AG09319 (cell line): ENCODE data around the gene ARSK.

Source experiments
- DNase-seq: peaks from one replicate; pipeline ENCODE4 v3.0.0-alpha.2; 2010; ENCODE audit warnings: low read depth; ENCODE audit errors: extremely low read depth
- TF ChIP-seq, protein P1 (sequence below): IDR thresholded peaks from 2 replicates; pipeline ENCODE4 v1.5.1; 2011; ENCODE audit warnings: low read depth, mild to moderate bottlenecking, inconsistent platforms, low read length, moderate library complexity

ARSK gene

DNA sequence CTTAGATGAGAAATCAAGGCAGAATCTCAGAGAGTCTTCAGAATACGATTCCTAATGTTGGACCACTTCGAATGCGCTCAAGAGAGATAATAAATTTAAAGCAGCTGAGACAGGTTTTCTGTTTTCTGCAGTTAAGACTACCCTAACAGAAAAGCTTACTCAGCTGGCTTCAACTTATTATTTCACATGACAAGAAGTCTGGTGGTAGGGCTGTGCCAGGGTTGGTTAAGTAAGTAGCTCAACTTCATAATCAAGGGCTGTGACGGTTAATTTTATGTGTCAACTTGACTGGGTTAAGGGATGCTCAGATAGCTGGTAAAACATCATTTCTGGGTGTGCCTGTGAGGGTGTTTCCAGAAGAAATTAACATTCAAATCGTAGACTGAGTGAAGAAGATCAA, 68.8 kb downstream of the ARSK start:
- no peak for DNase-seq
- TF ChIP-seq, protein P1, sequence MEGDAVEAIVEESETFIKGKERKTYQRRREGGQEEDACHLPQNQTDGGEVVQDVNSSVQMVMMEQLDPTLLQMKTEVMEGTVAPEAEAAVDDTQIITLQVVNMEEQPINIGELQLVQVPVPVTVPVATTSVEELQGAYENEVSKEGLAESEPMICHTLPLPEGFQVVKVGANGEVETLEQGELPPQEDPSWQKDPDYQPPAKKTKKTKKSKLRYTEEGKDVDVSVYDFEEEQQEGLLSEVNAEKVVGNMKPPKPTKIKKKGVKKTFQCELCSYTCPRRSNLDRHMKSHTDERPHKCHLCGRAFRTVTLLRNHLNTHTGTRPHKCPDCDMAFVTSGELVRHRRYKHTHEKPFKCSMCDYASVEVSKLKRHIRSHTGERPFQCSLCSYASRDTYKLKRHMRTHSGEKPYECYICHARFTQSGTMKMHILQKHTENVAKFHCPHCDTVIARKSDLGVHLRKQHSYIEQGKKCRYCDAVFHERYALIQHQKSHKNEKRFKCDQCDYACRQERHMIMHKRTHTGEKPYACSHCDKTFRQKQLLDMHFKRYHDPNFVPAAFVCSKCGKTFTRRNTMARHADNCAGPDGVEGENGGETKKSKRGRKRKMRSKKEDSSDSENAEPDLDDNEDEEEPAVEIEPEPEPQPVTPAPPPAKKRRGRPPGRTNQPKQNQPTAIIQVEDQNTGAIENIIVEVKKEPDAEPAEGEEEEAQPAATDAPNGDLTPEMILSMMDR = no peak

DNA sequence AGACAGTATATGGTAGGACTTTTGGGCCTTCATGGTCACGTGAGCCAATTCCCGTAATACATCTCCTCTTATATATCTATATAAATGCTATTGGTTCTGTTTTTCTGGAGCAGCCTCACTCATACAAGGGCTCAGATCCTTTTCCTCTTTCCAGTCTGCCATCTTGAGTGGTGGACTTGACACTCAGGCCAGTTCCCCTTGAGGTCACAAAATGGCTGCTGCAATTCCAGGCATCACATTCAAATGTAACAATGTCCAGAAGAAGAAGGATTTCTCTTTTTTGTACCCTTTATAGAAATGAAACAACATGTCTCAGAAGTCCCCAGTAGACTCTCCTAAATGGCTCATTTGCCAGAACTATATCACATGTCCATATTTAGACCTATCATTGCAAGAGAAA, 69.5 kb downstream of the ARSK start:
- no peak for DNase-seq
- TF ChIP-seq, protein P1 = no peak

DNA sequence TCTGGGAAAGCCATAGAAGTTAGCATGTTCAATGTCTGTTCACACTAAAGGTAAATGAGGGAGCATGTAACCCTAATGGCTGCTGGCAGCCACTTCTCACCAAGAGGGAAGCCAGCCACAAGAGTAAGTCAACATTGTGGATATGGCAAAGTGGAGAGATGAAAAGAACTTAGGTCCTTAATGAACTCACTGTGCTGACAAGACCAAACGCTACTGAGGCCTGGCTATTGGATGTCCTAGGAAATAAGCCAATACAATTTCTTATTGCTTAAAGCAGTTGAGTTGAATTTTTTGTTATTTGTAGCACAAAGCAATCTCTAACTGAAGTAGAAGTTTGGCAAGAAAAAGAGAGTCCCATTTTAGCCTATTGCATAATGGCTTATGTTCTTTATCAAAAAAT, 71.8 kb downstream of the ARSK start:
- TF ChIP-seq, protein P1 = no peak
- no peak for DNase-seq

DNA sequence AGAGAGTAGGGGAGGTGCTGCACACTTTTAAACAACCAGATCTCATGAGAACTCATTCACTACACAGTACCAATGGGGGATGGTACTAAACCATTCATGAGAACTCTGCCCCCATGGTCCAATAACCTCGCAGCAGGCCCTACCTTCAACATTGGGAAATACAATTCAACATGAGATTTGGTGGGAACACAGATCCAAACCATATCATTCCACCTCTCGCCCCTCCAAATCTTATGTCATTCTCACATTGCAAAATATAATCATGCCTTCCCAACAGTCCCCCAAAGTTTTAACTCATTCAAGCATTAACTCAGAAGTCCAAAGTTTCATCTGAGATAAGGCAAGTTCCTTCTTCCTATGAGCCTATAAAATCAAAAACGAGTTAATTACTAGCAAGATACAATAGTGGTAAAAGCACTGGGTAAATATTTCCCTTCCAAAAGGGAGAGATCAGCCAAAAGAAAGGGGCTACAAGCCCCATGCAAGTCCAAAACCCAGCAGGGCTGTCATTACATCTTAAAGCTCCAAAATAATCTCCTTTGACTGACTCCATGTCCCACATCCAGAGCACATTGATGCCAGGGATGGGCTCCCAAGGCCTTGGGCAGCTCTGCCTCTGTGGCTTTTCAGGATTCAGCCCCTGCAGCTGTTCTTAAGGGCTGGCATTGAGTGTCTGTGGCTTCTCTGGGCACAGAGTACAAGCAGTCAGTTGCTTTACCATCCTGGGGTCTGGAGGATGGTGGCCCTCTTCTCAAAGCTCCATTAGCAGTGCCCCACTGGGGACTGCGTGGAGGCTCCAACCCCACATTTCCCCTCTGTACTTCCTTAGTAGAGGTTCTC, 73.3 kb downstream of the ARSK start:
- TF ChIP-seq, protein P1 = no peak
- DNase-seq = no peak

DNA sequence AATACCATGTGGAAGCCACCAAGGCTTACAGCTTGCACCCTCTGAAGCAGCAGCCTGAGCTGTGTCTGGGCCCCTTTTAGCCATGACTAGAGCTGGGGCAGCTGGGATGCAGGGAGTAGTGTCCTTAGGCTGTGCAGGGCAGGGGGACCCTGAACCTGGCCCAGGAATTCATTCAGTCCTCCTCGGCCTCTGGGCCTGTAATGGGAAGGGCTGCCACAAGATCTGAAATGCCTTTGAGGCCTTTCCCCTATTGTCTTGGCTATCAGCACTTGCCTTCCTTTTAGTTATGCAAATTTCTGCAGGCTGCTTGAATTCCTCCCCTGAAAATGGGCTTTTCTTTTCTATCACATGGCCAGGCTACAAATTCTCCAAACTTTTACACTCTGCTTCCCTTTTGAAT, 74.0 kb downstream of the ARSK start:
- TF ChIP-seq, protein P1 = no peak
- DNase-seq = no peak

DNA sequence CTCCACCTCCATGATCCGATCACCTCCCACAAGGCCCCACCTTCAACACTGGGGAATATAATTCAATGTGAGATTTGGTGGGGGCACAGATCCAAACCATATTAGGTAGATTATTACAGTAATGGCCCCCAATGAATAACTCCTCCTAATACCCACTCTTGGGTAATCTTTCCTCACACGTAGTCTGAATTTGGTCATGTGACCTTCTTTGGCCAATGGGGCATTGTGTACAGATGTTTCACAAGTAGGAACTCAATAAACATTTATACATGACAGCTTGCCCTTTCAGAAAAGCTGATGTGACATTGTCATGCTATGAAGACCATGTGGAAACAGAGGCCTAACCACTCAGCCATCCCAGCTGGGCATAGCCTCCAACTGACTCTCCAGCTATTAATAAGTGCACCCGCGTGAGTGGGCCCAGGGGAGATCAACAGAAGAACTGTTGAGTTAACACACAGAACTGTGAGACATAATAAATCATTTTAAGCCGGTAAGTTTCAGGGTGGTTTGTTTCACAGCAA, 75.6 kb downstream of the ARSK start:
- TF ChIP-seq, protein P1 = no peak
- DNase-seq = no peak

DNA sequence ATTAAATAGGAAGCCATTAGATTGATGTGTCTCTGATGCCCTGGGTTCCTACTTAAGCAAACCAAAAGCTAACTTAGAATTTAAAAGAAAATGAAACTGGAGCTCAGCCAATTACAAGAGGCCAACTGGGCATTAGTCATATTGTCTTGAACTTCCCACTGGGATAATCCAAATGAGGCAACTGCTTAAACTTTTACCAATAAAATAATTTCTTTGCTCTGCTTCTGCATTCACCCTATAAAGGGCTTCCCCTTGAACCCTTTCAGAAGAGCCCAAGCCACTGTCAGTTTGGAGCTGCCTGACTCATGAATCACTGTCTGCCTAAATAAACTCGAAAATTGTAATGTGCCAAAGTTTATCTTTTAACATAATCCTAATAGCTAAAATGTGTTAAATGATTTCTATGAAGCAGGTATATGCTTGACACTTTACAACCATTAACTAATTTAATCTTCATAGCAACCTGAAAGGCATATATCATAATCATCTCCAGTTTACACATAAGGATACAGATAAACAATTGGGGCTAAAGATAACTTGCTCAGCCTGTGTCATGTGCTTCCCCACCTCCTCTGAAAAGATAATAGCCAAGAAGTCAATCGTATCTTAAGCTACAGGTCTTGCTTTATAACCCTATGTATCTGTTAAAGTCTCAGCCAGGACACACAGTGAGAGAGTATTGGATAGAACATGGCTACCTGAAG, 76.5 kb downstream of the ARSK start:
- DNase-seq = peak; percentile 46
- TF ChIP-seq, protein P1 = no peak
